ENCODE measurements around the gene FAM204A.

The FAM204A gene

GRCh38 chr10:118330295-118331076 is 11.6 kb downstream of the FAM204A start:
- DNase-seq (ENCODE audit: low spot score), result no peak

DNA sequence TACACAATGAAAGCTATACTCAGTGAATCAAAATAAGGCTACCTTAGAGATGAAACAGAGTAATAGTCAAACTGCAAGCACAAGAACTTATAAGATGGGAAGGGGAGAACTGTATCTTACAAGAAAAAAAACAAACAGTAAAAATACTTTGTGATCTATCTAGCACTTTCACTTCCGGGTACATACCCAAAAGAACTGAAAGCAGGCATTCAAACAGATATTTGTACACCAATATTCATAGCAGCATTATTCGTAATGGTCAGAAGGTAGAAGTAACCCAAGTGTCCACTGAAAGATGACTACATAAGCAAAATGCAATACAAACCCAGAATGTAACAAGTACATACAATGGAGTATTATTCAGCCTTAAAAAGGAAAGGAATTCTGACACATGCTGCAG is 18.0 kb downstream of the FAM204A start:
- no peak for DNase-seq (ENCODE audit: low spot score)

DNA sequence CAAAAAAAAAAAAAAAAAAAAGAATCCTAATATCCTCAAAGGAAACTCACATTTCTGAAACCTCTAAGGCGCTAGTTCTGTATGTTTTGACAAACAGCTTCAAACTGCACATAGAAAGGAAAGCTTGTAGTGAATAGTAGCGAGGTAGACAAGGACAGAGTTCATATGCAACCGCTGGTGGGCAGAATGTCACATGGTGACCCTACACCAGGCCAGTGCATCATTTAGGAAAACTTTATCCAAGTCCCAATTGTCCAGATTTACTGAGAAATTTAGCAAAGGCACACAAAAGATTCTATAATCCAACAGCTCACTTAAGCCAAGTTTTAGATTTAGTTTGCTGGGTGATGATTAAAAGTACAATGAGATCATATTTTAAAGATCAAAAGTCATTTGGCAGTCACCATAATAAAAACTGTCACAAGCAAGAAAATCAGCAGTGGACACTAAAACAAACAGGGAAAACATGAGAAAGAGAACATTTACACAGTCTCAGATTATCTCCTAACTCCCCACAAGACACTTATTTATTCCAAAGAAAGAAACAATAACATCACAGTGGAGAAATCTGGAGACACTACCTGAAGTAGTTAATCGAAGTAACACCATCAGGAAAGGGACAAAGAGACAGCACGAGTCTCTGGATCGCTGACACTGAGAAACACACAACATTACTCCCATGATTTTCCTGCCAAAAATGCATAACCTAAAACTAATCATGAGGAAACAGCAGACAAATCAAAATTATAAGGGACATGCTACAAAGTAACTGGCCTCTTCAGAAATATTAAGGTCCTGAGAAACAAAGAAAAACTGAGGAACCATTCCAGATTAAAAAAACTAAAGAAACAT is 20.2 kb downstream of the FAM204A start:
- DNase-seq (ENCODE audit: low spot score), result no peak

DNA sequence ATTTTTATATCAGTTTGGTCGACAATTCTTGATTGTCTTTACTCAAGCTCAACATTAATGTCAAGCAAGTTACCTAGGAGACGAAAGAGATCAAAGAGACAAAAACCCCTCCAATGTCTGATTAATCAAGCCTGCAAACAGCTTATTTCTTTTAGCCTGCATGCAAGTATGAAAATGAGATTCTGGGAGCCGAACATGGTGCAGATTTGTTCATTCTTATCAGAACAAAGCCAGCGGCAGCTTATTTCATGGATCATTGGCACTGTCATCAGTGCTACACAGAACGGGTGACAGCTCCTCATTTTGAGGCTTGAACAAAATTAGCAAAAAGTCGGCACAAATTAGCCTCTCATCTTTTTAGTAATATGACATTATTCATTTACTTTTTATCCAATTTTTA is 26.5 kb downstream of the FAM204A start:
- DNase-seq (ENCODE audit: low spot score), result no peak

DNA sequence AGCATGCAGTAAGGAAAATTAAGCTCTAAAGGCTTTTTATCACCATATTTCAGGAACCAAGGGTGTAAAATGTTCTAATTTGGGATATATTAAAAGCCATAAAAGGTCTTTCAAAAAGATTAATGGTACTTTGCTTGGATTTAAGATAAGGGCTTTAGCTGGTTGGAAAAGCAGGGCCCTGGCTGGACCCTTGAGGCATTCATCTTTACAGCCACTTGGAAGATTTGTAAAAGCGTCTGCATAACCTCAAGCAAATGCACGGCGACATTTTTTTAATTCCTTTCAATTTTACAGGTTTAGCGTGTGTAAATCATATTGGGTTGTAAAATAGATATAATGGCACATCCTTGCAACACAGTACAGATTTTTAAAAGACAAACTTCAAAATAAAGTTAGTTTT is 27.2 kb downstream of the FAM204A start:
- DNase-seq (ENCODE audit: low spot score), result no peak

GRCh38 chr10:118311505-118311904 is 30.6 kb downstream of the FAM204A start:
- DNase-seq (ENCODE audit: low spot score), result no peak

DNA sequence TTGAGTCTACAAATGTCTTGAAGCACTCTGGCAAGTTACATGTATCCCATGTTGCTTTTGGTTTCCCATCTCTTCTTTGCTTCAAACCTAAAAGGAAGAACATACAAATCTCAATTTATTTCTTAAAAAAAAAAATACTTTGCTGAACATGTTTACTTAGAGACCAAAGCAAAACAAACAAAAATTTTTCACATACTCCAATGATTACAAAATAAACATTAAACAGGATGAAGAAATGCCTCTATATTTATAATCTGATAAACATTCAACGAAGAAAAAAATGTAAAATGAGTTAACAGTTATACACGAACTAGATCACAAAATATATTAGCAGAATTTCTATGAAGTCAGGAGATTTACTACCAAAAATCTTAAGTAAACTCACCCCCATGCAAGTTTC is 31.3 kb downstream of the FAM204A start:
- DNase-seq (ENCODE audit: low spot score), result no peak

DNA sequence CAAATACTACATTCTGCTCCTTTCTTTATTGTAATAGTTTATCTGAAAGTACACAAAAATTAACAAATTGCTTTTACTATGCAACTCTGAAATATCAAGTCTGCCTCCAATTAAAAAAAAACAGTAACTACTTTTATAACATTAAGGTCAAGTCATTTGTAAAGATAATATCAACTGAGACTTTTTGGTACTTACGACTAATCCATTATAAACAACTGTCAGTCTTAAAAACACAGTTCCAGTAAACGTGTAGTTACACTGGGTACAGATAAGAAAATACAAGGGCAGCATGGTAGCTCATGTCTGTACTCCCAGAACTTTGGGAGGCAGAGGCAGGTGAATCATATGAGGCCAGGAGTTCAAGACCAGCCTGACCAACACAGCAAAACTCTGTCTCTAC is 32.2 kb downstream of the FAM204A start:
- no peak for DNase-seq (ENCODE audit: low spot score)

DNA sequence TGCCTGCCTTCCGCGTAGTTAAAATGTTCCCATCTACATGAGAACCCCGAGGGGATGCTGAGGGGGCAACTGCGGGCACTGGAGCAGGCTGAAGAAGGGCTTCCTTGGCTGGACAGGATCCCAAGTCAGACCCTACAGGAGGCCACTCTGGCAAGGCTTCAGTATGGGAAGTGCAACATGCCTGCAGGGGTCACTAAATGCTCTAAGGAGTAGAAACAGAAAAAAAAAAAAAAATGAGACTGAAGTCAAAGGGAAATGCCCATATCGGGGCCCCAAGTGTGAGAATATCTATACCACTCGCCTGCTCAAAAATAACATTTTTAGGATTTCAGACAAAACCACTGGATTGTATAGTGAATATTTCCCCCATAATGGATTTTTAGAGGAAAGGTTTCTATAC is 33.5 kb downstream of the FAM204A start:
- DNase-seq (ENCODE audit: low spot score), result no peak

GRCh38 chr10:118307859-118308258 is 34.3 kb downstream of the FAM204A start:
- no peak for DNase-seq (ENCODE audit: low spot score)

- no peak for DNase-seq (ENCODE audit: low spot score)
Measured at GRCh38 chr10:118307220-118307619, 34.9 kb downstream of the FAM204A start.

- DNase-seq (ENCODE audit: low spot score), result no peak
Measured at GRCh38 chr10:118305730-118306129, 36.4 kb downstream of the FAM204A start.

GRCh38 chr10:118304521-118304920 is 37.6 kb downstream of the FAM204A start:
- no peak for DNase-seq (ENCODE audit: low spot score)

GRCh38 chr10:118301211-118301610 is 40.9 kb downstream of the FAM204A start:
- no peak for DNase-seq (ENCODE audit: low spot score)

DNA sequence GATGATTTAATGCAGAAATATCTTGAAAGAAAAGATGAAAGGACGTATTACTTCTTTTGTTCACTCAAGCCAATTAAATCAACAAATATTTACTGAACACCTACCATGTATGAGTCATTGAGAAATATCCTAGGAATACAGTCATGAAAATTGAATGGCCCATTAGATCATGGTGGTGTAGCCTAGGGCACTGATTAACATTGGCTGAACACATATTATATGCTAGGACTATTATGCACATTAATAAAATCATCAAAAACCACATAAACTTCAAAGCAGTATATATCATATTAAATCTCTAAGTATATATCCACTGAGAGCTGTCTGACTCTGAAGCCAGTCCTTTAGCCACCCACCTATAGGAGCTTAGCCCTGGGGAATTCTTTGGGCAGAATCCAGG is 41.8 kb downstream of the FAM204A start:
- DNase-seq (ENCODE audit: low spot score), result no peak

- DNase-seq (ENCODE audit: low spot score), result no peak
Measured at GRCh38 chr10:118298787-118299186, 43.3 kb downstream of the FAM204A start.

- DNase-seq (ENCODE audit: low spot score), result no peak
Measured at GRCh38 chr10:118291122-118291521, 51.0 kb downstream of the FAM204A start.

DNA sequence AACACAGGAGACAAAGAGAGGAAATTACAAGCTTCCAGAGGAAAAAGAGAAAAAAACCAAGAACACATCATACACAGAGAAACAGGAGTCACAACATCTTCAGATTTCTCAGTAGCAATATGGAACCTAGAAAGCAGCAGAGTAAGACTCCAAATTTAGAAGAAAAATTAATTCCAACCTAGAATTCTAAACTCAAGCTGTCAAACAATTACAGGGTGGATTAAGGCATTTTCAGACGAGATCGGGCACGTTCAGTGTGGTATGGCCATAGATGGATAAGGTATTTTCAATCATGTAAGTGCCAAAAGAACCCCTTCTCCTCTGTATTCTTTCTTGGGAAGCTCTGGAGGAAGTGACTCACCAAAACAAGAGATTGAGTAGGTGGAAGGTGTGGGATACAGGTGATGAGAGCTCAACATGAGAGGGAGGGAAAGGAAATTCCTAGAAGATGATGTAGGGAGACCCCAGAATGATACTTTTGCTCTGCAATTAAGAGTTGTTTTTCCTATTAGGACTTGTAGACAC is 51.6 kb downstream of the FAM204A start:
- DNase-seq (ENCODE audit: low spot score), result no peak

DNA sequence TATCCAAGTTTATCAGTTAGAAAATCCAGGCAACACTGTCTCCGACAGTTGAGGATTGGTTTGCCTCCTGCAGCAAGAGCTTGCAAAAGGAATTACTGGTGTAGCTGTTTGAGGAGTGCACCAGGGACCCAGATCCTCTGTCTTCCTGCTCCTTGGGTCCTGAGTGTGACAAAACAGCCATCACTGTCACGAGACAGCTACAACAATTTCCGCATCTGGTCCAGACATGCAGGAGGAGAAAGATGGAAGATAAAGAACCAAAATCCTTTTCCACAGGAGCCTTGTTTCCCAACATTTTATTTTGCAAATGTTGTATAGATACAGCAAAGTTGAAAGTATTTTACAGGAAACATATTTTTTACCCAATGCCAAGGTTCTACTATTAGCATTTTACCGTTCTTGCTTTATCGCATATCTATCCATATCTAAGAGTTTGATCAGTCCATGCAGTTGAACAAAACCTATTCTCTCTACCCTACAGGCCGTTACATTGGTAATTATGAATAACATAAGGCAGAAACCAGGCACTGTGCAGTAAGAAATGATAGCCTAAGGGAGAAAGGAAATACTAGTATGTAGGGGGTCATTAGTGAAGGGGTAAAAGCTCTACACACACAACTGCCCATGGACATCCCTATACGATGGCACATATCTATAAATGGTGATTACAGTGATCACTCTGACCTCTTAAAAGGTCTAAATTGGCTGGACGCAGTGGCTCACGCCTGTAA is 54.9 kb downstream of the FAM204A start:
- no peak for DNase-seq (ENCODE audit: low spot score)

DNA sequence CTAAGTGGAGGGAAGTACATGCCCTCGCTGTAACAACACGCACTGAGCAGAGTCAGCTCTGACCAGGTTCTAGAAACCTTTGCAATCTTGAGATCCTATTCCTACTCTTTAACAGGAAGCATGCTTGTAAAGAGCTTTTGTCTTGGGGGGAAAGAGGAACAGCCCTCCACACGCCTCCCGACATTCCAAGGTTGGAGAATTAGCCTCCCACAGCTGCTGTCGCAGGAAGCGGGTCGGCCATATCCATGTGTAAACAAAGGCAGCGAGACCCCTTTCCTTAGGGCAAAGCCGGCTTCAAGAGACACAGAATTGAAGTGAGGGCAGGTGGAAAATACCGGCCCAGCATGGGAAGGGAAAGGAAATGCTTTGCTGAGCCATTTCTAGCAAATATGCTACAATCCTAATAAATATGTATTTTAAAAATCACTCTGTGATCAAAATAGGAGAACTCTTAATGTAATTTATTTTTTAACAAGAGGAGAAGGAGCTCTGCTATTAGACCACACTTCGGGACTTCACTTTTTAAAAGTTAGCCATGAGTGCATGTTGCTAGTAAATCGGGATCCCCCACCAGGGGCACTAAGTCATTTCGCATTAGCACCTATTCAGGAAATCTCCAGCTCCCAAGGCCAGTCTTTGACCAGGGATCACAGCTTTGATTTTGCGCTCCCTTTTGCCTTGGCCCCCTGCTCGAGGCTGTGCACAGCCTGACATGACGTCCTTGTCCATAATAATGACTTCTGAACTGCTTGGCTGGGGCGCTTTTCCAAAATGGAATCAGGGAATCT is 55.9 kb downstream of the FAM204A start:
- no peak for DNase-seq (ENCODE audit: low spot score)

GRCh38 chr10:118282670-118283069 is 59.5 kb downstream of the FAM204A start:
- DNase-seq (ENCODE audit: low spot score), result no peak

GRCh38 chr10:118278649-118279048 is 63.5 kb downstream of the FAM204A start:
- no peak for DNase-seq (ENCODE audit: low spot score)
